ENCODE results near the gene ANGPTL7. TPM values are rescaled to one million over a fixed set of nuclear protein-coding genes. Genes with fewer than 3 reads are reported as not detected.

Gene ANGPTL7
- total RNA-seq, 2 donors from 2014 or later = 3.6 to 4.9 TPM

GRCh38 chr1:11168731-11169130 lies 20.4 kb upstream of the ANGPTL7 start:
- WGBS, 2 donors = 95% methylated on average over 1 of the region's 1 CpG
- H3K27me3 ChIP-seq = no peaks in the 10 kb centered on the region
- no peaks in the 10 kb centered on the region for H3K36me3 ChIP-seq (replicated peaks in 1 of 2; ENCODE audit: insufficient read depth in 1 of 2, low read depth in 2 of 2)
- no peaks in the 10 kb centered on the region for H3K9me3 ChIP-seq
- intact Hi-C loops (cut with DNase I) = no loop called here
- ATAC-seq (no peak), DNase-seq (no peak)
- H3K4me1 ChIP-seq = peaks cover 6% of the 10 kb centered on the region
- H3K4me3 ChIP-seq = no peak overlapping the region
- TF ChIP-seq, protein P1, sequence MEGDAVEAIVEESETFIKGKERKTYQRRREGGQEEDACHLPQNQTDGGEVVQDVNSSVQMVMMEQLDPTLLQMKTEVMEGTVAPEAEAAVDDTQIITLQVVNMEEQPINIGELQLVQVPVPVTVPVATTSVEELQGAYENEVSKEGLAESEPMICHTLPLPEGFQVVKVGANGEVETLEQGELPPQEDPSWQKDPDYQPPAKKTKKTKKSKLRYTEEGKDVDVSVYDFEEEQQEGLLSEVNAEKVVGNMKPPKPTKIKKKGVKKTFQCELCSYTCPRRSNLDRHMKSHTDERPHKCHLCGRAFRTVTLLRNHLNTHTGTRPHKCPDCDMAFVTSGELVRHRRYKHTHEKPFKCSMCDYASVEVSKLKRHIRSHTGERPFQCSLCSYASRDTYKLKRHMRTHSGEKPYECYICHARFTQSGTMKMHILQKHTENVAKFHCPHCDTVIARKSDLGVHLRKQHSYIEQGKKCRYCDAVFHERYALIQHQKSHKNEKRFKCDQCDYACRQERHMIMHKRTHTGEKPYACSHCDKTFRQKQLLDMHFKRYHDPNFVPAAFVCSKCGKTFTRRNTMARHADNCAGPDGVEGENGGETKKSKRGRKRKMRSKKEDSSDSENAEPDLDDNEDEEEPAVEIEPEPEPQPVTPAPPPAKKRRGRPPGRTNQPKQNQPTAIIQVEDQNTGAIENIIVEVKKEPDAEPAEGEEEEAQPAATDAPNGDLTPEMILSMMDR (IDR thresholded peaks at IDR 0.05) = no peak
- no peak for TF ChIP-seq POLR2A (IDR thresholded peaks at IDR 0.05)
- no peak overlapping the region for H3K27ac ChIP-seq

- TF ChIP-seq POLR2A (IDR thresholded peaks at IDR 0.05) = no peak
- TF ChIP-seq, protein P1 (IDR thresholded peaks at IDR 0.05) = no peak
- H3K27me3 ChIP-seq = no peaks in the 10 kb centered on the region
- no peak overlapping the region for H3K27ac ChIP-seq
- H3K36me3 ChIP-seq (replicated peaks in 1 of 2; ENCODE audit: insufficient read depth in 1 of 2, low read depth in 2 of 2) = no peaks in the 10 kb centered on the region
- H3K9me3 ChIP-seq = no peaks in the 10 kb centered on the region
- intact Hi-C loops (cut with DNase I) = no loop called here
- H3K4me3 ChIP-seq = no peak overlapping the region
- ATAC-seq (no peak), DNase-seq (no peak)
- peaks cover 6% of the 10 kb centered on the region for H3K4me1 ChIP-seq
- WGBS, 2 donors = 51 to 58% methylated on average over 3 of the region's 3 CpGs
These were observed 20.0 kb upstream of the ANGPTL7 start for GRCh38 chr1:11169202-11169601.

DNA sequence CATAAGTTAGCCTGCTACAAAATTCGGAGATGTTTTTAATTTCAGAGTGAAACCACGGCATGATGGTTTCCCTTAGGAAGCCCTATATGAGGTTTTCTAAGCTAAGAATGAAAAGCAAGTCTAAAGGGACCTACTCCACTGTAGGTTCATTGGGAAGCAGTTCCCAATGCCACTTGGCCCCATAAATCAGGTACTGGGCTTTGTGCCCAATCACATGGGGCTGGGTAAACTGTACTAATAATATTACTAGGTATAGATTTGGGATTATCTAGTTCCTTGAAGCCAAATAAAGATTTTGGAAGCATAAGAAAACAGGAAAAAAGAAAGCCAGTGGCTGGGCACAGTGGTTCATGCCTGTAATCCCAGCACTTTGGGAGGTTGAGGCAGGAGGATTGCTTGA lies 19.1 kb upstream of the ANGPTL7 start:
- 88 to 96% methylated on average over 2 of the region's 2 CpGs for WGBS, 2 donors
- intact Hi-C loops (cut with DNase I) = no loop called here
- DNase-seq (peak in 1 of 4 donors; percentile 25), ATAC-seq (no peak)
- Histone ChIP-seq H3K4me1 (peaks cover 6% of the 10 kb centered on the region), H3K36me3 (replicated peaks in 1 of 2; ENCODE audit: insufficient read depth in 1 of 2, low read depth in 2 of 2) (no peaks in the 10 kb centered on the region), H3K9me3 (no peaks in the 10 kb centered on the region), H3K27me3 (no peaks in the 10 kb centered on the region), H3K27ac (no peak overlapping the region), H3K4me3 (no peak overlapping the region)
- TF ChIP-seq POLR2A (IDR thresholded peaks at IDR 0.05) = no peak
- TF ChIP-seq, protein P1 (IDR thresholded peaks at IDR 0.05) = no peak

DNA sequence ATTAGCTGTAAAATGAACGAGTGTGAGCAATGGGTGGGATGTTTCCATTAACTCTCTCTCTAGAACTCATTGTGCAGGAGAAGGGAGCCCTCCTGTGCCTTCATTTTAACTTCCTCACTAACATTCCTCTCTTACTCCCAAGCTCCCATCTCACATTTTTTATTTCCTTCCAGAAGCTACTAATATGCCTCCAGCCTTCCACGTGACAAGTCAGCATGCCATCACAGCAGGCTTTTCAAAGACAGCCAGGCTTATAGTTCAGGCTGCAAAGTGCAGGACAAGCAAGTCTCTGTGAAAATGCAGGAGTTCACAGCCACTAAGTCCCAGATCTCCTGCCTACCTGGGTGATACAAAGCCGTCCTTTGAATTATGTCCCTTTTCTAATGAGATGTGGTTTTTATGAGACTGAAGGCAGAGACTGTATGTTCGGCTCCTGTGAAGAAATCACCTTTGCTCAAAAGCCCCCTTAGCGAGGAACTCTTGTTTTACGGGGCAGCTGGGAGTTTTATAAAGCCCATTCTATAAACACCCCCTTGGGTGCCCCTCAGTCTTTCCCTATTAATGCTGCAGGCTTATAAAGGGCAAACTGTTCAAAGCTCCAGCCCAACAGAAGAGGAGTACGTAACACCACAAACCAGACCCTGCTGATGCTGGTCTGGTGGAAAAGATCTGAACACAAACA lies 14.8 kb upstream of the ANGPTL7 start:
- H3K36me3 ChIP-seq (replicated peaks in 1 of 2; ENCODE audit: insufficient read depth in 1 of 2, low read depth in 2 of 2) = no peaks in the 10 kb centered on the region
- intact Hi-C loops (cut with DNase I) = no loop called here
- H3K27ac ChIP-seq = no peak overlapping the region
- H3K4me3 ChIP-seq = no peak overlapping the region
- TF ChIP-seq, protein P1 (IDR thresholded peaks at IDR 0.05) = no peak
- no peak for TF ChIP-seq POLR2A (IDR thresholded peaks at IDR 0.05)
- ATAC-seq = no peak
- WGBS, 2 donors = 84 to 90% methylated on average over 7 of the region's 7 CpGs
- H3K4me1 ChIP-seq = peaks cover 6% of the 10 kb centered on the region
- no peak for DNase-seq
- no peaks in the 10 kb centered on the region for H3K27me3 ChIP-seq
- H3K9me3 ChIP-seq = no peaks in the 10 kb centered on the region

GRCh38 chr1:11175461-11175860 lies 13.7 kb upstream of the ANGPTL7 start:
- WGBS, 2 donors = 88 to 94% methylated on average over 10 of the region's 10 CpGs
- DNase-seq = no peak
- H3K27me3 ChIP-seq = no peaks in the 10 kb centered on the region

More at GRCh38 chr1:11175461-11175860, 13.7 kb upstream of the ANGPTL7 start:
- no peak overlapping the region for H3K4me3 ChIP-seq
- intact Hi-C loops (cut with DNase I) = no loop called here
- no peaks in the 10 kb centered on the region for H3K36me3 ChIP-seq (replicated peaks in 1 of 2; ENCODE audit: insufficient read depth in 1 of 2, low read depth in 2 of 2)
- H3K27ac ChIP-seq = no peak overlapping the region
- no peaks in the 10 kb centered on the region for H3K9me3 ChIP-seq
- no peak for ATAC-seq
- no peaks in the 10 kb centered on the region for H3K4me1 ChIP-seq
- no peak for TF ChIP-seq POLR2A (IDR thresholded peaks at IDR 0.05)
- TF ChIP-seq, protein P1 (IDR thresholded peaks at IDR 0.05) = no peak
